Measurements from ENCODE around the gene RASSF4. TPM values are rescaled to one million over a fixed set of nuclear protein-coding genes. Genes with fewer than 3 reads are reported as not detected.

The RASSF4 gene
- total RNA-seq, 4 donors from 2014 or later, result 23.5 to 57.7 (median 31.6) TPM

GRCh38 chr10:44926751-44927351, 32.8 kb upstream of the RASSF4 start:
- Histone ChIP-seq H3K36me3 (no peaks in the 10 kb centered on the region), H3K4me3 (no peak overlapping the region), H3K27ac (no peak overlapping the region), H3K27me3 (no peaks in the 10 kb centered on the region), H3K9me3 (no peaks in the 10 kb centered on the region), H3K4me1 (peaks cover 0 to 5% (median 0%) of the 10 kb centered on the region in 3 donors)
- TF ChIP-seq POLR2A (IDR thresholded peaks at IDR 0.05), result no peak
- no peak for TF ChIP-seq CTCF (IDR thresholded peaks at IDR 0.05)
- TF ChIP-seq EP300 (IDR thresholded peaks at IDR 0.05), result no peak
- no peak for TF ChIP-seq POLR2AphosphoS5 (IDR thresholded peaks at IDR 0.05)
- WGBS, 2 donors (ENCODE audit: low coverage in 1 of 2), result 20 to 51% methylated on average over 1 to 3 of the region's 10 CpGs
- ATAC-seq, result peak; percentile 26

DNA sequence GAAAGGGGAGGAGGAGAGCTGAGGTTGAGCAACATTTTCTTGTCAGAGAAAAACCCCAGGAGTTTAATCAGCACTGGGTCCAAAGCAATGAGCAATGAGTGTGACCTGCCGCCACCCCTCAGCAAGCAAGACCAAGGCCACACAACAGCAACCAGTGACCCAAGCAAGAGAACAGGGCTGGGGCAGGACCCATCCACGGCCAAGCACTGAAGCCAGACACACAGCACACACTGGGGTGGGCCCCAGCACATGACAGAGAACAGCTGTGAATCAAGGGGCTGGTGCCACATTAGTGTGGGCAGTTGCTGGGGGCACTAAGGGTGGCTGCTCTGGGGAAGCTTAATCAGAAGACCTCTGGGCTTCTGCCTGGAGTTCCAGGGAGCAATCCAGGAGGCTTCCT, 32.2 kb upstream of the RASSF4 start:
- Histone ChIP-seq H3K4me1 (peaks cover 0 to 6% (median 1%) of the 10 kb centered on the region in 3 donors), H3K27ac (no peak overlapping the region), H3K9me3 (no peaks in the 10 kb centered on the region), H3K4me3 (no peak overlapping the region), H3K27me3 (no peaks in the 10 kb centered on the region), H3K36me3 (no peaks in the 10 kb centered on the region)
- WGBS, 2 donors (ENCODE audit: low coverage in 1 of 2), result no CpG with 5 or more reads among the region's 2 CpGs
- no peak for TF ChIP-seq POLR2A (IDR thresholded peaks at IDR 0.05)
- peak; percentile 59 for ATAC-seq

- Histone ChIP-seq H3K36me3 (no peaks in the 10 kb centered on the region), H3K27me3 (no peaks in the 10 kb centered on the region), H3K27ac (no peak overlapping the region), H3K4me1 (peaks cover 0 to 18% (median 6%) of the 10 kb centered on the region in 3 donors), H3K9me3 (no peaks in the 10 kb centered on the region), H3K4me3 (no peak overlapping the region)
- ATAC-seq, result no peak
- TF ChIP-seq EP300 (IDR thresholded peaks at IDR 0.05) (no peak), POLR2A (IDR thresholded peaks at IDR 0.05) (no peak), CTCF (IDR thresholded peaks at IDR 0.05) (no peak), POLR2AphosphoS5 (IDR thresholded peaks at IDR 0.05) (no peak)
Observed at GRCh38 chr10:44928462-44928861, 31.1 kb upstream of the RASSF4 start.

- Histone ChIP-seq H3K27me3 (no peaks in the 10 kb centered on the region), H3K9me3 (no peaks in the 10 kb centered on the region), H3K4me1 (peaks cover 0 to 27% (median 6%) of the 10 kb centered on the region in 3 donors), H3K36me3 (no peaks in the 10 kb centered on the region), H3K4me3 (no peak overlapping the region), H3K27ac (no peak overlapping the region)
- ATAC-seq, result no peak
- WGBS, 2 donors (ENCODE audit: low coverage in 1 of 2), result 89 to 92% methylated on average over 4 to 6 of the region's 8 CpGs
- no peak for TF ChIP-seq POLR2A (IDR thresholded peaks at IDR 0.05)
- no peak for TF ChIP-seq EP300 (IDR thresholded peaks at IDR 0.05)
- no peak for TF ChIP-seq POLR2AphosphoS5 (IDR thresholded peaks at IDR 0.05)
Observed at GRCh38 chr10:44929356-44930255, 30.0 kb upstream of the RASSF4 start.

DNA sequence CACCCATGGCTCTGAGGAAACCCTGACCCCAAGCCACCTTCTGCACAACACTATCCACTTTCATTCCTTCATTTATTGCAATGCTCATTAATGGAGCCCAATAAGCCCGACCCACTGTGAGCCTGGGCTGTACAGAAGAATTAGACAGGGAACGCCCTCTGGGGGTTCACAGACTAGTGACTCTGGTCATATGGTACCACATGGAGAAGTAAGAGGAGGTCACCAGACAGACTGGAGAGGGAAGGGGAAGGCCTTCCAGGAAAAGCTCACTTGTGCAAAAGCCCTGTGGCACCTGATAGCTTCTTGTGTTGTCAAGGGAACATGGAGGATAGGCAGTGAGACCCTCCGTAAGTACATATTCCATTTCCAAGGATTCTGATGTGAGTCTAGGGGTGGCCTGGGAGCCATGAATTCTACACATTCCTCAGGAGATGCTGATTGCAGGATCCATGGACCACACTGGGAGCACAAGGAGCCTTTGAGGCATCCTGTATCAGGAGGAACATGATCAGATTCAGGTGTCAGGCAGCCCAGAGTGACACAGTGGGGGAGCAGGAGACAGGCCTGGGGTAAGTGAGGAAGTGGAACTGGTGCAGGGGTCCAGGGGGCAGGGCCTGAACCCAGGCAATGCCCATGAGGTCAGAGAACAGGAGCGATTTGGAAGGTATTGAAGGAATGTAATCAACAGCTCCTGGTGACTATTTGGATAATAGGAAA, 28.5 kb upstream of the RASSF4 start:
- Histone ChIP-seq H3K4me3 (no peak overlapping the region), H3K9me3 (no peaks in the 10 kb centered on the region), H3K27ac (no peak overlapping the region), H3K27me3 (no peaks in the 10 kb centered on the region), H3K4me1 (peaks cover 0 to 42% (median 15%) of the 10 kb centered on the region in 3 donors), H3K36me3 (no peaks in the 10 kb centered on the region)
- 40 to 73% methylated on average over 1 of the region's 4 CpGs for WGBS, 2 donors (ENCODE audit: low coverage in 1 of 2)
- ATAC-seq, result no peak
- TF ChIP-seq EP300 (IDR thresholded peaks at IDR 0.05) (no peak), POLR2AphosphoS5 (IDR thresholded peaks at IDR 0.05) (no peak), POLR2A (IDR thresholded peaks at IDR 0.05) (no peak), CTCF (IDR thresholded peaks at IDR 0.05) (no peak)
